ENCODE results near the gene MPRIP.

MPRIP gene

GRCh38 chr17:17216236-17216635 is 174.0 kb downstream of the MPRIP start:
- TF ChIP-seq, protein P1, sequence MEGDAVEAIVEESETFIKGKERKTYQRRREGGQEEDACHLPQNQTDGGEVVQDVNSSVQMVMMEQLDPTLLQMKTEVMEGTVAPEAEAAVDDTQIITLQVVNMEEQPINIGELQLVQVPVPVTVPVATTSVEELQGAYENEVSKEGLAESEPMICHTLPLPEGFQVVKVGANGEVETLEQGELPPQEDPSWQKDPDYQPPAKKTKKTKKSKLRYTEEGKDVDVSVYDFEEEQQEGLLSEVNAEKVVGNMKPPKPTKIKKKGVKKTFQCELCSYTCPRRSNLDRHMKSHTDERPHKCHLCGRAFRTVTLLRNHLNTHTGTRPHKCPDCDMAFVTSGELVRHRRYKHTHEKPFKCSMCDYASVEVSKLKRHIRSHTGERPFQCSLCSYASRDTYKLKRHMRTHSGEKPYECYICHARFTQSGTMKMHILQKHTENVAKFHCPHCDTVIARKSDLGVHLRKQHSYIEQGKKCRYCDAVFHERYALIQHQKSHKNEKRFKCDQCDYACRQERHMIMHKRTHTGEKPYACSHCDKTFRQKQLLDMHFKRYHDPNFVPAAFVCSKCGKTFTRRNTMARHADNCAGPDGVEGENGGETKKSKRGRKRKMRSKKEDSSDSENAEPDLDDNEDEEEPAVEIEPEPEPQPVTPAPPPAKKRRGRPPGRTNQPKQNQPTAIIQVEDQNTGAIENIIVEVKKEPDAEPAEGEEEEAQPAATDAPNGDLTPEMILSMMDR (IDR thresholded peaks at IDR 0.05): no peak
- Histone ChIP-seq H3K27me3 (ENCODE audit: control insufficient read depth, insufficient read depth, low read length) (no peaks in the 10 kb centered on the region), H3K9ac (no peak overlapping the region), H2AFZ (no peak overlapping the region), H3K4me3 (ENCODE audit: low read depth, low read length) (no peak overlapping the region), H3K79me2 (no peaks in the 10 kb centered on the region), H3K27ac (no peak overlapping the region), H3K4me1 (no peaks in the 10 kb centered on the region), H3K4me2 (ENCODE audit: low read length) (no peak overlapping the region), H3K36me3 (ENCODE audit: control insufficient read depth, insufficient read depth, low read length) (no peaks in the 10 kb centered on the region), H3K9me3 (ENCODE audit: control insufficient read depth, low read length) (no peaks in the 10 kb centered on the region)

- H3K4me1 ChIP-seq: no peaks in the 10 kb centered on the region
- no peak overlapping the region for H3K27ac ChIP-seq
- no peak overlapping the region for H2AFZ ChIP-seq
- H3K4me3 ChIP-seq (ENCODE audit: low read depth, low read length): no peak overlapping the region
- TF ChIP-seq, protein P1 (IDR thresholded peaks at IDR 0.05): no peak
- no peaks in the 10 kb centered on the region for H3K27me3 ChIP-seq (ENCODE audit: control insufficient read depth, insufficient read depth, low read length)
- H3K4me2 ChIP-seq (ENCODE audit: low read length): no peak overlapping the region
- no peaks in the 10 kb centered on the region for H3K79me2 ChIP-seq
- no peaks in the 10 kb centered on the region for H3K9me3 ChIP-seq (ENCODE audit: control insufficient read depth, low read length)
- no peak overlapping the region for H3K9ac ChIP-seq
- H3K36me3 ChIP-seq (ENCODE audit: control insufficient read depth, insufficient read depth, low read length): no peaks in the 10 kb centered on the region
These were observed 174.5 kb downstream of the MPRIP start for GRCh38 chr17:17216776-17217175.

DNA sequence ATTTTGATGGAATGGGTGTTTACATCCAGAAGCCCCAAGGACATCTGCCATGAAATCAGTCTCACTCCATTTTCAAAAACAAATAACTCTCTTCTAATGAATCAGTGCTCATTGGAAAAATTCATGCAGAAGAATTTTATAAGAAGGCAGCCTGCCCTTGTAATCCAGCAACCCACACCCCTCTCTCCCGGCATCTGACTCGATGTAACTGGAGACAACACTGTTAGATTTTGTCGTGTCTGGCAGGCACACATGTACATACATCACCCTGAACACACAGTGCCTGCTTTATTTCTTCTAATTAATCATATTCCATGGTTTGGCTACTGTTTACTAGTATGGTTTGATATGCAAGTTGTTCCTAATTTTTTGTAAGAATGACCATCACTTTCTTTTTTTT is 175.7 kb downstream of the MPRIP start:
- TF ChIP-seq, protein P1 (IDR thresholded peaks at IDR 0.05): no peak
- no peaks in the 10 kb centered on the region for H3K36me3 ChIP-seq (ENCODE audit: control insufficient read depth, insufficient read depth, low read length)
- no peak overlapping the region for H2AFZ ChIP-seq
- no peak overlapping the region for H3K27ac ChIP-seq
- no peaks in the 10 kb centered on the region for H3K9me3 ChIP-seq (ENCODE audit: control insufficient read depth, low read length)
- H3K9ac ChIP-seq: no peak overlapping the region
- no peak overlapping the region for H3K4me2 ChIP-seq (ENCODE audit: low read length)
- H3K4me3 ChIP-seq (ENCODE audit: low read depth, low read length): no peak overlapping the region
- H3K27me3 ChIP-seq (ENCODE audit: control insufficient read depth, insufficient read depth, low read length): no peaks in the 10 kb centered on the region
- no peaks in the 10 kb centered on the region for H3K4me1 ChIP-seq
- no peaks in the 10 kb centered on the region for H3K79me2 ChIP-seq

DNA sequence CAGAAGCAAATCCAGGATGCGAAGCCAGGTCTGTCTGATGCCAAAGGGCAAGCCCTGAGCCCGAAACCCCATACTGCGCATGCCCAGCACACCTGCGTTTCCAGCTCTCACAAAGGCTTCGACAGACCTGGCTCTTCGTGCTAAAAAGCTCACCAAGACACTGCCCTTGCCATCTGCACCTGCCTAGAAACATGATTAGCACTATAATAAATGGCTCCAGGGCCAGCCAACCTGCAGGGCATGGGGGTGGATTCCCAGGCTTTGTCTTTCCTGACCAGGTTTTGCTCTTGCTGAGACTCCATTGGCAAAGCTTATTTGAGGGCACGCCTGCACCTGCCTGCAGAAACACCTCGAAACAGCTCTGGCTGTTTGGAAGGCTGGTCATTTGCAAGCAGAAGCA is 178.3 kb downstream of the MPRIP start:
- no peak overlapping the region for H3K4me3 ChIP-seq (ENCODE audit: low read depth, low read length)

DNA sequence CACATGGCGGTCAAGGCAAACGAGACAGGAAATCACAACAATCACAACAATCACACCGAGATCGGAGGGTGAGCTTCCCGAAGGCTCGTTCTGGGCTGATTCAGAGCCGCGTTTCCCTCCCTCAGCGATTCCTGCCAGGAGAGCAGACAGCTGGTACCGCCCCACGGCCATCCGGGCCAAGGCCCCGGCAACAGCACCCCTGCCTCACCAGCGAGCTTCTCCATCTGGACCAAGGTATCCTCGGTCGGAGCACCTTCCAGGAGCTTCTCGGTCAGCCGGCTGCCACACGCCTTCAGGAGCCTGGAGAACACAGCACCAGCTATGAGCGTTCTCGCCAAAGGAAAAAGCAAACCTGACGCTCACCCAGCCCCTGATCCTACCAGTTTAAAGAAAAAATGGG is 179.1 kb downstream of the MPRIP start:
- H3K27ac ChIP-seq: no peak overlapping the region
- no peak overlapping the region for H3K9ac ChIP-seq

More for the DNA sequence above, 178.3 kb downstream of the MPRIP start:
- Histone ChIP-seq H3K9me3 (ENCODE audit: control insufficient read depth, low read length) (no peaks in the 10 kb centered on the region), H3K27ac (no peak overlapping the region), H3K36me3 (ENCODE audit: control insufficient read depth, insufficient read depth, low read length) (no peaks in the 10 kb centered on the region), H3K4me1 (no peaks in the 10 kb centered on the region), H3K27me3 (ENCODE audit: control insufficient read depth, insufficient read depth, low read length) (no peaks in the 10 kb centered on the region), H3K9ac (no peak overlapping the region), H3K4me2 (ENCODE audit: low read length) (no peak overlapping the region), H3K79me2 (no peaks in the 10 kb centered on the region), H2AFZ (no peak overlapping the region)
- TF ChIP-seq, protein P1 (IDR thresholded peaks at IDR 0.05): no peak

More for the DNA sequence above, 179.1 kb downstream of the MPRIP start:
- Histone ChIP-seq H3K4me3 (ENCODE audit: low read depth, low read length) (no peak overlapping the region), H3K4me2 (ENCODE audit: low read length) (no peak overlapping the region), H3K27me3 (ENCODE audit: control insufficient read depth, insufficient read depth, low read length) (no peaks in the 10 kb centered on the region), H3K36me3 (ENCODE audit: control insufficient read depth, insufficient read depth, low read length) (no peaks in the 10 kb centered on the region), H3K9me3 (ENCODE audit: control insufficient read depth, low read length) (no peaks in the 10 kb centered on the region), H2AFZ (no peak overlapping the region), H3K4me1 (no peaks in the 10 kb centered on the region), H3K79me2 (no peaks in the 10 kb centered on the region)
- TF ChIP-seq, protein P1 (IDR thresholded peaks at IDR 0.05): no peak
